NOMO-1 treated with dmso at 0.1 percent for 144 hours (cell line): Measurements from ENCODE around the gene CNTNAP2.
"Not testable (repeated sequence)": the region's sequence is repeated elsewhere in the genome, so short reads cannot be mapped to it uniquely, and the experiment has no call there.

ENCODE experiments used
- DNase-seq: peaks from one replicate; lab custom pipeline; 2025; ENCODE audit not compliant: unreplicated experiment; lab: John Stamatoyannopoulos, UW

The CNTNAP2 gene

GRCh38 chr7:148306759-148307158, 2190.2 kb downstream of the CNTNAP2 start:
- DNase-seq = no peak

- DNase-seq = no peak
Observed at GRCh38 chr7:148318102-148318811, 2201.7 kb downstream of the CNTNAP2 start.

- DNase-seq = no peak
Observed at GRCh38 chr7:148318838-148319237, 2202.2 kb downstream of the CNTNAP2 start.

- no peak for DNase-seq
Observed at GRCh38 chr7:148319316-148319808, 2202.8 kb downstream of the CNTNAP2 start.

GRCh38 chr7:148325208-148325607, 2208.6 kb downstream of the CNTNAP2 start:
- DNase-seq = no peak

GRCh38 chr7:148327379-148327778, 2210.8 kb downstream of the CNTNAP2 start:
- DNase-seq = no peak

GRCh38 chr7:148328906-148329305, 2212.3 kb downstream of the CNTNAP2 start:
- no peak for DNase-seq

GRCh38 chr7:148330124-148330818, 2213.7 kb downstream of the CNTNAP2 start:
- DNase-seq = no peak

- no peak for DNase-seq
Observed at GRCh38 chr7:148330822-148331221, 2214.2 kb downstream of the CNTNAP2 start.

GRCh38 chr7:148331456-148331855, 2214.9 kb downstream of the CNTNAP2 start:
- DNase-seq = not testable (repeated sequence)

GRCh38 chr7:148332191-148333186, 2215.9 kb downstream of the CNTNAP2 start:
- no peak for DNase-seq

GRCh38 chr7:148334441-148334956, 2217.9 kb downstream of the CNTNAP2 start:
- DNase-seq = no peak

GRCh38 chr7:148334959-148335577, 2218.5 kb downstream of the CNTNAP2 start:
- DNase-seq = no peak

- no peak for DNase-seq
Observed at GRCh38 chr7:148335790-148336189, 2219.2 kb downstream of the CNTNAP2 start.

- DNase-seq = no peak
Observed at GRCh38 chr7:148336411-148336810, 2219.8 kb downstream of the CNTNAP2 start.

GRCh38 chr7:148337246-148337965, 2220.8 kb downstream of the CNTNAP2 start:
- no peak for DNase-seq

- no peak for DNase-seq
Observed at GRCh38 chr7:148337995-148338747, 2221.6 kb downstream of the CNTNAP2 start.

- no peak for DNase-seq
Observed at GRCh38 chr7:148340438-148341280, 2224.1 kb downstream of the CNTNAP2 start.
